Upper lobe of right lung (tissue), 1 donor: Measurements from ENCODE around the gene DYNLT5. TPM values are rescaled to one million over a fixed set of nuclear protein-coding genes. Genes with fewer than 3 reads are reported as not detected.
A peak's percentile ranks its signal among the peaks of the same experiment; 100 is the strongest.

ENCODE experiments used
- ATAC-seq: fragments of 200-7000 bp; cut with Tn5 transposase; one replicate; pipeline ENCODE4 v1.9.1; 2020; ENCODE audit warnings: mild to moderate bottlenecking, moderate library complexity
- DNase-seq: peaks from one replicate; pipeline ENCODE4 v3.0.0-alpha.2; 2020
- H3K27ac ChIP-seq: fragments of 200-600 bp; one replicate; pipeline ENCODE4 v1.8.0; 2022
- H3K27me3 ChIP-seq: fragments of 200-600 bp; one replicate; pipeline ENCODE4 v1.8.0; 2022; ENCODE audit warnings: mild to moderate bottlenecking
- H3K36me3 ChIP-seq: fragments of 200-600 bp; one replicate; pipeline ENCODE4 v1.8.0; 2022
- H3K4me1 ChIP-seq: fragments of 200-600 bp; one replicate; pipeline ENCODE4 v1.8.0; 2022
- H3K4me3 ChIP-seq: fragments of 200-600 bp; one replicate; pipeline ENCODE4 v1.8.0; 2022; ENCODE audit warnings: mild to moderate bottlenecking
- H3K9me3 ChIP-seq: fragments of 200-600 bp; one replicate; pipeline ENCODE4 v1.8.0; 2022
- intact Hi-C: fragments of 100-400 bp; cut with DNase I; formaldehyde crosslinking; loops from one replicate; pipeline ENCODE4 v1.11.0; 2022
- total RNA-seq: library from RNA; stranded (reverse); fragmentation: NEBNext Ultra II Directional; extraction: Animal tissue kit (Norgen Biotek cat#: 25700); gene quantifications from one replicate; pipeline ENCODE4 v1.2.1, GENCODE V29; 2021
- TF ChIP-seq, protein P1 (sequence below): fragments of 200-600 bp; IDR thresholded peaks from one replicate; pipeline ENCODE4 v1.8.0; 2022; ENCODE audit warnings: antibody characterized with exemption
- donor health status: DM: no; HTN: yes; CAD: no; lungs with severe emphysema.

DYNLT5 gene
- total RNA-seq, 1 donor from 2014 or later: 3.3 TPM

GRCh38 chr1:66764994-66765578 is 12.8 kb downstream of the DYNLT5 start:
- no peak overlapping the region for H3K27ac ChIP-seq
- no peaks in the 10 kb centered on the region for H3K36me3 ChIP-seq
- no peak overlapping the region for H3K4me3 ChIP-seq
- H3K4me1 ChIP-seq: no peaks in the 10 kb centered on the region
- H3K9me3 ChIP-seq: no peaks in the 10 kb centered on the region
- intact Hi-C loops: no loop called here
- DNase-seq (no peak), ATAC-seq (peak; percentile 71)
- TF ChIP-seq, protein P1, sequence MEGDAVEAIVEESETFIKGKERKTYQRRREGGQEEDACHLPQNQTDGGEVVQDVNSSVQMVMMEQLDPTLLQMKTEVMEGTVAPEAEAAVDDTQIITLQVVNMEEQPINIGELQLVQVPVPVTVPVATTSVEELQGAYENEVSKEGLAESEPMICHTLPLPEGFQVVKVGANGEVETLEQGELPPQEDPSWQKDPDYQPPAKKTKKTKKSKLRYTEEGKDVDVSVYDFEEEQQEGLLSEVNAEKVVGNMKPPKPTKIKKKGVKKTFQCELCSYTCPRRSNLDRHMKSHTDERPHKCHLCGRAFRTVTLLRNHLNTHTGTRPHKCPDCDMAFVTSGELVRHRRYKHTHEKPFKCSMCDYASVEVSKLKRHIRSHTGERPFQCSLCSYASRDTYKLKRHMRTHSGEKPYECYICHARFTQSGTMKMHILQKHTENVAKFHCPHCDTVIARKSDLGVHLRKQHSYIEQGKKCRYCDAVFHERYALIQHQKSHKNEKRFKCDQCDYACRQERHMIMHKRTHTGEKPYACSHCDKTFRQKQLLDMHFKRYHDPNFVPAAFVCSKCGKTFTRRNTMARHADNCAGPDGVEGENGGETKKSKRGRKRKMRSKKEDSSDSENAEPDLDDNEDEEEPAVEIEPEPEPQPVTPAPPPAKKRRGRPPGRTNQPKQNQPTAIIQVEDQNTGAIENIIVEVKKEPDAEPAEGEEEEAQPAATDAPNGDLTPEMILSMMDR: peak; percentile 80
- no peaks in the 10 kb centered on the region for H3K27me3 ChIP-seq

DNA sequence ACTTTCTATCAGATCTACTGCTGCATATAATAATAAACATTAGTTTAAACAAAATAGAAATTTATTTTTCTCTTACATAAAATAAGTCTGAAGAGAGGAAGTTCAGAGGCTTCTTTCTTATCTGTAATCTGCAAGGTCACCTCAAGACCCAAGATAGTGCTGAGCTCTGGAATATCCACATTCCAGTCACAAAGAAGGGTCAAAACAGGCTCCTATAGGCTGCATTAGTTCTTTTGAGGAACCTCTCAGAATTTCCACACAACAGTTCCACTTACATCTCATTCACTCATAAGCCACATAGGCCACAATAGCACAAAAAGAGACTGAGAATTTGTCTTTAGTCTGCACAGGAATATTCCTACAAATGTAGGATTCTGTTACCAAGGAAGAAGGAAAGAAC is 15.4 kb downstream of the DYNLT5 start:
- Histone ChIP-seq H3K4me1 (no peaks in the 10 kb centered on the region), H3K36me3 (no peaks in the 10 kb centered on the region), H3K4me3 (no peak overlapping the region), H3K27me3 (no peaks in the 10 kb centered on the region), H3K9me3 (no peaks in the 10 kb centered on the region), H3K27ac (no peak overlapping the region)
- ATAC-seq (no peak), DNase-seq (no peak)
- intact Hi-C loops: no loop called here
- TF ChIP-seq, protein P1: no peak

DNA sequence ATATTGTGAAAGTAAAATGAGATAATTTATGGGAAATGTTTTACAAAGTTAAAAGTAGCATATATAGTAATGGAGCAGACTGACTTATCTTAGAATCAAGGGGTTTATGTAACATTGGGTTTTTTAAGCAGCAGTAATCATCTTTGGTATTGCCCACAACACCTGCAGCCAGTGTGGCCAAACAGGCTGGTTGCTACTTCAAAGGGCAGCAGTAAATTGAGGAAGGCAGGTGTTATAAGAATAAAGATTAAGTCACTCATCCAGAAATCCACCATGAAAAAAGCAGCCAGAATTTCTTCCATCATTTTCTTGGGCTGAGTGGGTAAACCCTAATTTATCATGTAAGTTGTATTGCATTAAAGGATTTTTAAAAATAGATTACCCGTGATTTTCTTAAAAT is 16.7 kb downstream of the DYNLT5 start:
- Histone ChIP-seq H3K27me3 (no peaks in the 10 kb centered on the region), H3K4me1 (no peaks in the 10 kb centered on the region), H3K27ac (no peak overlapping the region), H3K36me3 (no peaks in the 10 kb centered on the region), H3K9me3 (no peaks in the 10 kb centered on the region), H3K4me3 (no peak overlapping the region)
- ATAC-seq (no peak), DNase-seq (no peak)
- TF ChIP-seq, protein P1: no peak
- intact Hi-C loops: no loop called here

- DNase-seq (no peak), ATAC-seq (no peak)
- Histone ChIP-seq H3K9me3 (no peaks in the 10 kb centered on the region), H3K4me1 (no peaks in the 10 kb centered on the region), H3K36me3 (no peaks in the 10 kb centered on the region), H3K27ac (no peak overlapping the region), H3K4me3 (no peak overlapping the region), H3K27me3 (no peaks in the 10 kb centered on the region)
- intact Hi-C loops: no loop called here
- TF ChIP-seq, protein P1: no peak
Measured at GRCh38 chr1:66769512-66770229, 17.4 kb downstream of the DYNLT5 start.

- Histone ChIP-seq H3K9me3 (no peaks in the 10 kb centered on the region), H3K36me3 (no peaks in the 10 kb centered on the region), H3K4me3 (no peak overlapping the region), H3K27me3 (no peaks in the 10 kb centered on the region), H3K27ac (no peak overlapping the region), H3K4me1 (no peaks in the 10 kb centered on the region)
- TF ChIP-seq, protein P1: no peak
- intact Hi-C loops: no loop called here
- ATAC-seq (no peak), DNase-seq (no peak)
Measured at GRCh38 chr1:66770240-66770639, 18.0 kb downstream of the DYNLT5 start.
